ENCODE measurements around the gene SNCB.

DNA sequence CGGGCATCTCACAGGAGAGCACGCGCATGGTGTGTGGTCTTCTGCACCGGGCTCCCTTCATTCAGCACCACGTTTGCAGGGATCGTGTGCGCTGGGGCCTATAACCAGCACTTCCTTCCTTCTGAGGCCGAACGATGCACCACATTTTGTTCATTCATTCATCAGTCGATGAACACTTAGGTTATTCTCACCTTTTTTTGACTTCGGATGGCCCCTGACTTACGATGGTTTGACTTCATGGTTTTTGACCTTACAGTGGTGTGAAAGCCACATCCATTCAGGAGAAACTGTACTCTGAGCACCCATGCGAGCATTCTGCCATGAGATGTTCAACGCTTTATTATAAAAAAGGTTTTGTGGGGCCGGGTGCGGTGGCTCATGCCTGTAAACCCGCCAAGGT, 44.5 kb upstream of the SNCB start:
- TF ChIP-seq EZH2 (IDR thresholded peaks at IDR 0.05; ENCODE audit: insufficient read depth, poor library complexity, severe bottlenecking) = no peak
- no peak for TF ChIP-seq EZH2phosphoT487 (IDR thresholded peaks at IDR 0.05; ENCODE audit: insufficient read depth, low read depth)

Measured in GM23248 (cell line).